Fibroblast of lung (primary cell): ENCODE measurements around the gene ELP4. TPM values are rescaled to one million over a fixed set of nuclear protein-coding genes. Genes with fewer than 3 reads are reported as not detected.

ENCODE experiments used
- DNase-seq, 2 donors: peaks; one replicate each; pipeline versions ENCODE4 v3.0.0 to v3.0.0-alpha.2; 2010; ENCODE audit warnings: low read depth in 2 of 2
- H2AFZ ChIP-seq: 2 replicates; pipeline ENCODE4 v1.5.1; 2012; ENCODE audit warnings: low read length, control low read depth, inconsistent platforms
- H3K27ac ChIP-seq: 2 replicates; pipeline ENCODE4 v1.5.1; 2011; ENCODE audit warnings: low read length, control low read depth; ENCODE audit not compliant: insufficient read depth
- H3K27me3 ChIP-seq: 2 replicates; pipeline ENCODE4 v1.5.1; 2011; ENCODE audit warnings: mild to moderate bottlenecking, low read length; ENCODE audit not compliant: control insufficient read depth, insufficient read depth
- H3K36me3 ChIP-seq: 2 replicates; pipeline ENCODE4 v1.5.1; 2011; ENCODE audit warnings: low read length; ENCODE audit not compliant: control insufficient read depth, insufficient read depth
- H3K4me1 ChIP-seq: 2 replicates; pipeline ENCODE4 v1.5.1; 2011; ENCODE audit warnings: low read length; ENCODE audit not compliant: control insufficient read depth, insufficient read depth; ENCODE audit errors: extremely low read depth
- H3K4me2 ChIP-seq: 2 replicates; pipeline ENCODE4 v1.5.1; 2011; ENCODE audit warnings: low read length, control low read depth; ENCODE audit not compliant: insufficient read depth; ENCODE audit errors: extremely low read depth
- H3K4me3 ChIP-seq, 4 experiments: fragments of 200-600 bp in 1 of 4; sonication (generic) in 1 of 4; replicated peaks in 1 of 4; 2 replicates each; pipeline ENCODE4 v1.5.1; 2011 to 2016; ENCODE audit warnings: low read length in 4 of 4, low read depth in 3 of 4, mild to moderate bottlenecking in 3 of 4, control low read depth in 2 of 4, inconsistent platforms in 1 of 4, mixed read lengths in 1 of 4; ENCODE audit not compliant: insufficient read depth in 1 of 4; ENCODE audit errors: control extremely low read depth in 1 of 4
- H3K79me2 ChIP-seq: 2 replicates; pipeline ENCODE4 v1.5.1; 2012; ENCODE audit warnings: mild to moderate bottlenecking, low read length, inconsistent platforms; ENCODE audit not compliant: control insufficient read depth, insufficient read depth
- H3K9ac ChIP-seq: 2 replicates; pipeline ENCODE4 v1.5.1; 2011; ENCODE audit warnings: mild to moderate bottlenecking, low read length, control low read depth; ENCODE audit not compliant: insufficient read depth
- H3K9me3 ChIP-seq: 2 replicates; pipeline ENCODE4 v1.5.1; 2012; ENCODE audit warnings: low read depth, low read length; ENCODE audit not compliant: control insufficient read depth, insufficient read depth
- H4K20me1 ChIP-seq: 2 replicates; pipeline ENCODE4 v1.5.1; 2011; ENCODE audit warnings: low read length; ENCODE audit not compliant: control insufficient read depth, insufficient read depth; ENCODE audit errors: extremely low read depth
- EZH2 ChIP-seq: IDR thresholded peaks from 2 replicates; pipeline ENCODE4 v1.5.1; 2012; ENCODE audit warnings: low read length, control low read depth, mild to moderate bottlenecking; ENCODE audit errors: missing control alignments
- polyA plus RNA-seq, 2 donors: library from polyadenylated mRNA; depleted of rRNA in 1 of 2; stranded (reverse) in 1 of 2; unstranded in 1 of 2; fragments of >200 nt; gene quantifications; 2 replicates each; pipeline ENCODE4 v1.2.1, GENCODE V29; 2011 to 2012; ENCODE audit warnings: missing spikeins in 1 of 2
- total RNA-seq: library from RNA; depleted of rRNA; stranded (reverse); fragments of >200 nt; gene quantifications from 2 replicates; pipeline ENCODE4 v1.2.1, GENCODE V29; 2014
- TF ChIP-seq, protein P1 (sequence below), 2 donors: IDR thresholded peaks in 1 of 2; conservative IDR thresholded peaks in 1 of 2; 1 replicate in 1 of 2; 2 replicates in 1 of 2; pipeline ENCODE4 v1.5.1; 2011 to 2012; ENCODE audit warnings: low read length in 2 of 2, control low read depth in 1 of 2, inconsistent platforms in 1 of 2, low read depth in 1 of 2, mild to moderate bottlenecking in 1 of 2

The ELP4 gene
- total and polyA plus RNA-seq, 2 donors (not counting 1 experiment from before 2014, with no cell fraction given) = 11.7 to 13.1 TPM

DNA sequence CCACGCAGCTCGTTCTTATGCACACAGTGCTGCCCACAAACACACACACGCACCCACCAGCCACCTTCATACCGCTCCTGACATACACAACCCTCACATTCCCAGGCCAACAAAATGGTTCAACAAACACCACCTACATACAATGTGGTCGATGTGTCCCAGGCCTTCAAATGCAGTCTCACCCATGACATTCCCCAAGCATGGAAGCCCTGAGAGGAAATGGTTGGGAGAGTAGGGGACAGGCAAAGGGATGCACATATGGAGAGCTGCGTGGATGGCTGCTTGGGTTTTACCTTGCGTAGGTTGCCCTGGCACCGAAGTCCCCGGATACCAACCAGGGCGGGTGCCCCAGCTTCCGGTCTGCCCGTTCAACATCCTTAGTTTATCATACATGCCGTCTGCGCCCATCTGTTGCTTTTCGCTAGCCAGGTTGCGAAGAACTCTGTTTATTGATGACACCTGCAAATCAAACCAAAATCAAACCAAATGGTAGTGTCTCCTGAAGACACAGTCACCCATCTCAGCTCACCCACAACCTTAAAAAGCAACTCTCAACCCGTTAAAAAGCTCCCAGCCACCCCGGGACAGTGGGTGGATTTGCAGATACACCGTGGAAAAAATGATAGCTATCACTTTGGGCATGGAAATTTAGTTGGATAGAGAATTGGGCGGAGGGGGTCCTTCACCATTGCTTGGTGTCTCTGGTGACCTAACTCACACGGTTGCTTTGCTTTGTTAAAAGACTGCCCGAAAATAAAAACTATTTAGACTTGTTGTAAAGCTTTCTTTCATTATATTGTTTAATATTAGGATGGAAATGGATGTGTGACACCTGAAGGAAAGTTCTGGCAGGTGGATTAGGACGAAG lies 291.1 kb downstream of the ELP4 start:
- H3K9me3 ChIP-seq = no peaks in the 10 kb centered on the region
- H3K27ac ChIP-seq = no peak overlapping the region
- H4K20me1 ChIP-seq = no peaks in the 10 kb centered on the region
- H3K27me3 ChIP-seq = peaks cover 82% of the 10 kb centered on the region
- H3K9ac ChIP-seq = no peak overlapping the region
- no peak overlapping the region for H3K4me2 ChIP-seq
- no peaks in the 10 kb centered on the region for H3K79me2 ChIP-seq
- TF ChIP-seq, protein P1, sequence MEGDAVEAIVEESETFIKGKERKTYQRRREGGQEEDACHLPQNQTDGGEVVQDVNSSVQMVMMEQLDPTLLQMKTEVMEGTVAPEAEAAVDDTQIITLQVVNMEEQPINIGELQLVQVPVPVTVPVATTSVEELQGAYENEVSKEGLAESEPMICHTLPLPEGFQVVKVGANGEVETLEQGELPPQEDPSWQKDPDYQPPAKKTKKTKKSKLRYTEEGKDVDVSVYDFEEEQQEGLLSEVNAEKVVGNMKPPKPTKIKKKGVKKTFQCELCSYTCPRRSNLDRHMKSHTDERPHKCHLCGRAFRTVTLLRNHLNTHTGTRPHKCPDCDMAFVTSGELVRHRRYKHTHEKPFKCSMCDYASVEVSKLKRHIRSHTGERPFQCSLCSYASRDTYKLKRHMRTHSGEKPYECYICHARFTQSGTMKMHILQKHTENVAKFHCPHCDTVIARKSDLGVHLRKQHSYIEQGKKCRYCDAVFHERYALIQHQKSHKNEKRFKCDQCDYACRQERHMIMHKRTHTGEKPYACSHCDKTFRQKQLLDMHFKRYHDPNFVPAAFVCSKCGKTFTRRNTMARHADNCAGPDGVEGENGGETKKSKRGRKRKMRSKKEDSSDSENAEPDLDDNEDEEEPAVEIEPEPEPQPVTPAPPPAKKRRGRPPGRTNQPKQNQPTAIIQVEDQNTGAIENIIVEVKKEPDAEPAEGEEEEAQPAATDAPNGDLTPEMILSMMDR (conservative IDR thresholded peaks at IDR 0.05 in 1 of 2, IDR thresholded peaks at IDR 0.05 in 1 of 2; ENCODE audit: low read depth in 1 of 2, low read length in 2 of 2) = no peak
- TF ChIP-seq EZH2 = peak; percentile 93
- no peaks in the 10 kb centered on the region for H3K36me3 ChIP-seq
- H3K4me3 ChIP-seq = no peak overlapping the region
- no peak overlapping the region for H2AFZ ChIP-seq
- no peak for DNase-seq
- no peaks in the 10 kb centered on the region for H3K4me1 ChIP-seq

DNA sequence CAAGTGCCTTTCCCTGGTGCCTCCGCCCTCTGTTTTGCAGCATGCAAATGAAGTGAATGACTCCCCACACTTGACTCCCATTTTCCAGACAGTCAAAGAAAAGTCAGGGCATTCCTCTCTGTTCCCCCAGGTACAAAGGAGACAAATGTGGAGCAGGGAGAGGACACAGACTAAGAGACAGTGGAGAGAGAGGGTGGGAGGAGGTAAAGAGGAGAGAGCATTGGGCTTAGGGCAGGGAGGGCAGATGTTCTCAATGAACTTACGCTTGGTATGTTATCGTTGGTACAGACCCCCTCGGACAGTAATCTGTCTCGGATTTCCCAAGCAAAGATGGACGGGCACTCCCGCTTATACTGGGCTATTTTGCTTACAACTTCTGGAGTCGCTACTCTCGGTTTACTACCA lies 291.7 kb downstream of the ELP4 start:
- no peaks in the 10 kb centered on the region for H3K4me1 ChIP-seq
- H3K9me3 ChIP-seq = no peaks in the 10 kb centered on the region
- H3K4me2 ChIP-seq = no peak overlapping the region
- no peaks in the 10 kb centered on the region for H3K79me2 ChIP-seq
- H3K27ac ChIP-seq = no peak overlapping the region
- H3K27me3 ChIP-seq = peaks cover 88% of the 10 kb centered on the region
- no peak overlapping the region for H2AFZ ChIP-seq
- no peak overlapping the region for H3K9ac ChIP-seq
- H3K4me3 ChIP-seq = no peak overlapping the region
- peak; percentile 48 for TF ChIP-seq EZH2
- TF ChIP-seq, protein P1 (conservative IDR thresholded peaks at IDR 0.05 in 1 of 2, IDR thresholded peaks at IDR 0.05 in 1 of 2; ENCODE audit: low read depth in 1 of 2, low read length in 2 of 2) = no peak
- no peak for DNase-seq
- no peaks in the 10 kb centered on the region for H4K20me1 ChIP-seq
- no peaks in the 10 kb centered on the region for H3K36me3 ChIP-seq

DNA sequence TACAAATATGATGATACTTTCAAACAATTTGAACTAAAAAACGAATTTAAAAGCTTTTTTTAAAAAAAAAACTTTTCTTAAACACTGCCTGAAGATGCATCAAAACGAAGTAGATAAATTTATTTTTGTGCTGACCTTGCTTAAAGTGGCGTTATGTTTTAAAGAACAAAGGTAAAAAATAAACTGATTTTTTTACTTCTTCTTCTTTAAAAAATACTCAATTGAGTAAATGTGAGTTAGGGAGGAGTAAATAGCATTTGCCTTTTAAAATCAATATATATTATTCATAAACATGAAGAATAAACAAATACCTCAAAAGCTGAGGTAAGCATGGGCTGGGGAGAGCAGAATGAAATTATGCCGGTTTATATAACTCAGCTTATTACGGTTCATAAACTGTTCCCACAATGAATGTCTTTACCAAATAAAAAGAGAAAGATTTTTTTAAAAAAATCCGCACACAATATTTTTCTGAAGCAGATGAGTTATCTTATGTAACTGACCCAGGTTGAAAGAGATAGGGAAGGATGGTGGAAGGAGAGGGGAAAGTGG lies 292.5 kb downstream of the ELP4 start:
- no peak overlapping the region for H3K4me2 ChIP-seq
- no peak for DNase-seq
- H2AFZ ChIP-seq = no peak overlapping the region
- peaks cover 92% of the 10 kb centered on the region for H3K27me3 ChIP-seq
- H3K9ac ChIP-seq = no peak overlapping the region
- H3K4me3 ChIP-seq = no peak overlapping the region
- no peaks in the 10 kb centered on the region for H3K9me3 ChIP-seq
- no peaks in the 10 kb centered on the region for H4K20me1 ChIP-seq
- no peaks in the 10 kb centered on the region for H3K36me3 ChIP-seq
- no peaks in the 10 kb centered on the region for H3K4me1 ChIP-seq
- no peak overlapping the region for H3K27ac ChIP-seq
- no peaks in the 10 kb centered on the region for H3K79me2 ChIP-seq
- TF ChIP-seq, protein P1 (conservative IDR thresholded peaks at IDR 0.05 in 1 of 2, IDR thresholded peaks at IDR 0.05 in 1 of 2; ENCODE audit: low read depth in 1 of 2, low read length in 2 of 2) = no peak
- TF ChIP-seq EZH2 = no peak
